Endodermal cell (in vitro differentiated cells): ENCODE results near the gene SLC29A1. TPM values are rescaled to one million over a fixed set of nuclear protein-coding genes. Genes with fewer than 3 reads are reported as not detected.

Experiments used
- DNase-seq: peaks from one replicate; pipeline ENCODE4 v3.0.0-alpha.2; 2017
- H3K27ac ChIP-seq: 2 replicates; pipeline ENCODE4 v1.5.1; 2013; ENCODE audit warnings: mild to moderate bottlenecking, low read depth, low read length, moderate library complexity
- H3K27me3 ChIP-seq: 2 replicates; pipeline ENCODE4 v1.6.1; 2013; ENCODE audit warnings: mild to moderate bottlenecking, low read length, moderate library complexity; ENCODE audit not compliant: insufficient read depth, control insufficient read depth, poor library complexity, severe bottlenecking
- H3K36me3 ChIP-seq: 2 replicates; pipeline ENCODE4 v1.7.0; 2013; ENCODE audit warnings: mild to moderate bottlenecking, low read length, moderate library complexity; ENCODE audit not compliant: control insufficient read depth, insufficient read depth
- H3K4me1 ChIP-seq: one replicate; pipeline ENCODE4 v1.7.0; 2013; ENCODE audit warnings: low read length; ENCODE audit not compliant: control insufficient read depth, insufficient read depth
- H3K4me3 ChIP-seq: 2 replicates; pipeline ENCODE4 v1.5.1; 2013; ENCODE audit warnings: mild to moderate bottlenecking, low read length, moderate library complexity
- H3K9ac ChIP-seq: 2 replicates; pipeline ENCODE4 v1.6.1; 2013; ENCODE audit warnings: mild to moderate bottlenecking, low read length, moderate library complexity; ENCODE audit not compliant: poor library complexity, severe bottlenecking; ENCODE audit errors: extremely low read depth
- H3K9me3 ChIP-seq: 2 replicates; pipeline ENCODE4 v1.6.1; 2013; ENCODE audit warnings: mild to moderate bottlenecking, low read length, moderate library complexity; ENCODE audit not compliant: control insufficient read depth
- H3K27ac Mint-ChIP-seq: 2 replicates; pipeline ENCODE4 v1.8.0; 2020; ENCODE audit warnings: mixed read lengths
- H3K27me3 Mint-ChIP-seq: 2 replicates; pipeline ENCODE4 v1.8.0; 2021; ENCODE audit warnings: mild to moderate bottlenecking, mixed read lengths; ENCODE audit not compliant: insufficient read depth
- H3K36me3 Mint-ChIP-seq: 2 replicates; pipeline ENCODE4 v1.8.0; 2020; ENCODE audit warnings: low read depth, mixed read lengths
- H3K4me1 Mint-ChIP-seq: 2 replicates; pipeline ENCODE4 v1.8.0; 2020; ENCODE audit warnings: mixed read lengths
- H3K4me3 Mint-ChIP-seq: 2 replicates; pipeline ENCODE4 v1.8.0; 2020; ENCODE audit warnings: mild to moderate bottlenecking, moderate library complexity, mixed read lengths
- H3K9me3 Mint-ChIP-seq: 2 replicates; pipeline ENCODE4 v1.8.0; 2020; ENCODE audit warnings: mild to moderate bottlenecking, mixed read lengths
- WGBS, 2 experiments: methylation state at CpG; one replicate each; pipeline versions ENCODE4 v1.1.5 to v1.1.7; 2013; ENCODE audit warnings: missing lambda C conversion rate in 2 of 2, mixed read lengths in 1 of 2; ENCODE audit not compliant: insufficient coverage in 1 of 2, insufficient read length in 1 of 2; 5-methylcytosine and 5-hydroxymethylcytosine counted together
- long read RNA-seq, 4 experiments: library from polyadenylated mRNA in 2 of 4; library from RNA in 1 of 4; library from capped mRNA in 1 of 4; stranded (forward) in 3 of 4; unstranded in 1 of 4; transcript quantifications; one replicate each; pipeline ENCODE4 v2.0.0, GENCODE V29; 2020 to 2021; ENCODE audit warnings: inconsistent platforms in 1 of 4
- polyA plus RNA-seq, 2 experiments: library from polyadenylated mRNA; stranded (reverse); fragments of 50-300 nt; gene quantifications; one replicate each; pipeline ENCODE4 v1.2.3, GENCODE V29; 2013
- total RNA-seq, 2 donors: library from RNA; stranded (reverse); fragmentation: NEBNext Ultra II Directional in 1 of 2; extraction: Animal tissue kit (Norgen Biotek cat#: 25700) in 1 of 2; gene quantifications; 2 replicates in 1 of 2; 3 replicates in 1 of 2; pipeline ENCODE4 v1.2.1, GENCODE V29; 2021
- TF ChIP-seq, protein P1 (sequence below): fragments of 200-600 bp; sonication (generic); conservative IDR thresholded peaks from 2 replicates; pipeline ENCODE4 v1.5.0; 2021; ENCODE audit warnings: antibody characterized with exemption, mild to moderate bottlenecking

Gene SLC29A1
- total RNA-seq, result 100 to 1,000 TPM; 129 to 155 TPM
- polyA plus RNA-seq (2013, experiment 1 of 2), result 65.0 TPM
- 58.4 TPM for polyA plus RNA-seq (2013, experiment 2 of 2)
- long read RNA-seq, experiment 1, transcript SLC29A1-209 (13 exons, 2,318 nt), result major isoform, 11 of 86 reads
- long read RNA-seq, experiment 1, transcript SLC29A1-206 (13 exons, 2,183 nt), result major isoform, 11 of 86 reads
- long read RNA-seq, experiment 1, transcript SLC29A1-201 (12 exons, 2,159 nt), result minor isoform, 6 of 86 reads
- long read RNA-seq, experiment 1, partial matches to known transcripts, result 29 of 86 reads
- long read RNA-seq, experiment 1, other reads (novel, unspliced or antisense), result 24 of 86 reads
- long read RNA-seq, experiment 2, transcript SLC29A1-206 (13 exons, 2,183 nt), result major isoform, 131 of 400 reads
- long read RNA-seq, experiment 2, transcript SLC29A1-208 (13 exons, 2,326 nt), result minor isoform, 5 of 400 reads
- long read RNA-seq, experiment 2, transcript SLC29A1-209 (13 exons, 2,318 nt), result minor isoform, 129 of 400 reads
- long read RNA-seq, experiment 2, transcript SLC29A1-202 (14 exons, 2,283 nt), result minor isoform, 8 of 400 reads
- long read RNA-seq, experiment 2, partial matches to known transcripts, result 14 of 400 reads
- long read RNA-seq, experiment 2, other reads (novel, unspliced or antisense), result 111 of 400 reads
- long read RNA-seq, experiment 3, transcript SLC29A1-209 (13 exons, 2,318 nt), result minor isoform, 205 of 907 reads
- long read RNA-seq, experiment 3, transcript SLC29A1-201 (12 exons, 2,159 nt), result minor isoform, 6 of 907 reads
- long read RNA-seq, experiment 3, transcript SLC29A1-206 (13 exons, 2,183 nt), result major isoform, 363 of 907 reads
- long read RNA-seq, experiment 3, transcript SLC29A1-208 (13 exons, 2,326 nt), result minor isoform, 17 of 907 reads
- long read RNA-seq, experiment 3, partial matches to known transcripts, result 24 of 907 reads
- long read RNA-seq, experiment 3, other reads (novel, unspliced or antisense), result 288 of 907 reads
- long read RNA-seq, experiment 4, transcript SLC29A1-209 (13 exons, 2,318 nt), result minor isoform, 39 of 125 reads
- long read RNA-seq, experiment 4, transcript SLC29A1-206 (13 exons, 2,183 nt), result major isoform, 52 of 125 reads
- long read RNA-seq, experiment 4, partial matches to known transcripts, result 2 of 125 reads
- long read RNA-seq, experiment 4, other reads (novel, unspliced or antisense), result 31 of 125 reads

DNA sequence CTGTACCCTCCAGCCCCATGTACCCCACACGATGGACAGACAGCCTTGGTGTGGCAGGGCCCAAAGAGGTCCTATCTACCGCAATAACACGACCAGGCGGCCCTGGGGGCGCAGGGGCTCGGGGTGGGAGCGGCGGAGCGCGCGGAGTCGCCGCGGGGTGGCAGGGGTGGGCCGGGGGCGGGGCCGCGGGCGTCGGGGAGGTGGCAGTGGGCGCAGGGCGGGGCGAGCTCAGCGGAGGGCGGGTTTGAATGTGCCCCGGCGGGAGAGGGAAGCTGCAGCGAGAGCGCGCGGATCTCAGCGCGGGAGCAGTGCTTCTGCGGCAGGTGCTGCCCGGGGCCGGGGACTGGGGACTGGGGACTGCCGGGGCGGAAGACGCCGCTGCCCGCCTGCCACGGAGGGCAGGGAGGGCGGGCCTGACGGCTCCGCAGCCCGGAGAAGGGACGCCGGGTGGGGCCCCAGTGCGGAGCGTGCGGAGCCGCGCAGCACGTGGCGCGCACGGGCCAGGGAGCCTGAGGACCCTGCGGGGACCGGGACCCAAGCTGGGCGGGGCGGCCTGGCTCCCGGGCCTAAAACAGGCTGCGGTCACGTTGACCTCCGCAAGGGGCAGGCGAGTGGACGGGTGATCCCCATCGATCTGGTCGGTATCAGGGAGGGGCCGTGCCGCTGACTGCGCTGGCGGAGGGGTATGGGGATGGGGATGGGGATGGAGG is at the start of gene SLC29A1:
TSS of gene SLC29A1 (plus strand) at position 277 of the 710 bp plus-strand sequence. CDS start 3,719 bp downstream, outside the sequence.
- Mint-ChIP-seq H3K36me3 (peaks cover 4% of the 10 kb centered on the region), H3K4me3 (peak within 1 kb of the TSS; percentile 76), H3K9me3 (no peaks in the 10 kb centered on the region), H3K4me1 (peaks cover 42% of the 10 kb centered on the region), H3K27ac (peak within 1 kb of the TSS; percentile 56), H3K27me3 (no peaks in the 10 kb centered on the region)
- H3K9me3 ChIP-seq, result no peaks in the 10 kb centered on the region
- H3K36me3 ChIP-seq, result no peaks in the 10 kb centered on the region
- peak within 1 kb of the TSS; percentile 34 for H3K9ac ChIP-seq
- H3K4me1 ChIP-seq, result peaks cover 11% of the 10 kb centered on the region
- peak within 1 kb of the TSS; percentile 87 for H3K4me3 ChIP-seq
- DNase-seq, result peak; percentile 92
- H3K27ac ChIP-seq, result no peak within 1 kb of the TSS
- 0% methylated on average over 12 to 73 of the region's 73 CpGs for WGBS, 2 experiments
- TF ChIP-seq, protein P1, sequence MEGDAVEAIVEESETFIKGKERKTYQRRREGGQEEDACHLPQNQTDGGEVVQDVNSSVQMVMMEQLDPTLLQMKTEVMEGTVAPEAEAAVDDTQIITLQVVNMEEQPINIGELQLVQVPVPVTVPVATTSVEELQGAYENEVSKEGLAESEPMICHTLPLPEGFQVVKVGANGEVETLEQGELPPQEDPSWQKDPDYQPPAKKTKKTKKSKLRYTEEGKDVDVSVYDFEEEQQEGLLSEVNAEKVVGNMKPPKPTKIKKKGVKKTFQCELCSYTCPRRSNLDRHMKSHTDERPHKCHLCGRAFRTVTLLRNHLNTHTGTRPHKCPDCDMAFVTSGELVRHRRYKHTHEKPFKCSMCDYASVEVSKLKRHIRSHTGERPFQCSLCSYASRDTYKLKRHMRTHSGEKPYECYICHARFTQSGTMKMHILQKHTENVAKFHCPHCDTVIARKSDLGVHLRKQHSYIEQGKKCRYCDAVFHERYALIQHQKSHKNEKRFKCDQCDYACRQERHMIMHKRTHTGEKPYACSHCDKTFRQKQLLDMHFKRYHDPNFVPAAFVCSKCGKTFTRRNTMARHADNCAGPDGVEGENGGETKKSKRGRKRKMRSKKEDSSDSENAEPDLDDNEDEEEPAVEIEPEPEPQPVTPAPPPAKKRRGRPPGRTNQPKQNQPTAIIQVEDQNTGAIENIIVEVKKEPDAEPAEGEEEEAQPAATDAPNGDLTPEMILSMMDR, result peak; percentile 61
- no peaks in the 10 kb centered on the region for H3K27me3 ChIP-seq

DNA sequence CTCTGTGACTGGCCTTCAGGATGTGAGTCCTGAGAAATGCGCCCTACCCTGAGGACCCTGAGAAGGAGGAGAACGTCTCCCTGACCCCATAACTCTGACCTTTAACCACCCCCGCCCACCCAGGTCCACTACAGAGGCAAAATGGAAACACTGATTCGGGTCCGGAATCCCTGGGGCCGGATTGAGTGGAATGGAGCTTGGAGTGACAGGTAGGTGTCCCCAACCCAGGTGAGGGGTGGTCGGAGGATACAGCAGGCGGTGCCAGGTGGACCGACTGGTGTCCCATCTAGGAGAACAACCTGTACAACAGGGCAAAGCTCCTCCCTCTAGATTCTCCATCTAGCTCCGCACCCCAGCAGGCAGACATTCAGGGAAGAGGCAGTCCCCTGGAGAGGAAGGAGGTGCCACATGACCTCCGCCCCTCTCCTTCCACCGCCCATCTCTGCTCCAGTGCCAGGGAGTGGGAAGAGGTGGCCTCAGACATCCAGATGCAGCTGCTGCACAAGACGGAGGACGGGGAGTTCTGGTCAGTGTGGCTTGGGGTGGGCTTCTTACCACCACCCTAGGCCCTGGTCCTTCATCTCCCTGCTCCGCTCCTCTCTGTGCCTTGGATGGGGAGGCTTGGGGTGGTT is 47.1 kb upstream of the SLC29A1 start:
- H3K4me3 Mint-ChIP-seq, result no peak overlapping the region
- H3K4me1 Mint-ChIP-seq, result peaks cover 11% of the 10 kb centered on the region
- H3K27ac Mint-ChIP-seq, result no peak overlapping the region
- H3K9ac ChIP-seq, result no peak overlapping the region
- H3K27me3 Mint-ChIP-seq, result no peaks in the 10 kb centered on the region
- no peak overlapping the region for H3K27ac ChIP-seq
- TF ChIP-seq, protein P1, result no peak
- no peaks in the 10 kb centered on the region for H3K36me3 ChIP-seq
- no peaks in the 10 kb centered on the region for H3K27me3 ChIP-seq
- H3K4me3 ChIP-seq, result no peak overlapping the region
- H3K36me3 Mint-ChIP-seq, result no peaks in the 10 kb centered on the region
- no peaks in the 10 kb centered on the region for H3K9me3 ChIP-seq
- H3K9me3 Mint-ChIP-seq, result no peaks in the 10 kb centered on the region
- WGBS, 2 experiments, result 91 to 100% methylated on average over 1 to 14 of the region's 15 CpGs
- H3K4me1 ChIP-seq, result peaks cover 2% of the 10 kb centered on the region
- DNase-seq, result no peak
